ENCODE measurements around the gene DDX31. TPM values are rescaled to one million over a fixed set of nuclear protein-coding genes. Genes with fewer than 3 reads are reported as not detected.

DDX31 gene
- total RNA-seq, 1 experiment from 2014 or later = 26.2 TPM

- peaks cover 17% of the 10 kb centered on the region for H3K9me3 Mint-ChIP-seq
- no peak overlapping the region for H3K4me3 Mint-ChIP-seq
- CTCF ChIA-PET = interaction anchor here (1.1 to 1.4 kb wide), 2 partner anchors 14 to 61 kb away, joined by 3 to 4 read pairs; no protein-coding TSS in a partner anchor
- H3K27ac Mint-ChIP-seq = no peak overlapping the region
- POLR2A ChIA-PET = no interaction called here
- peaks cover 9% of the 10 kb centered on the region for H3K27me3 Mint-ChIP-seq (ENCODE audit: low read depth)
- no peaks in the 10 kb centered on the region for H3K4me1 Mint-ChIP-seq
- DNase-seq (ENCODE audit: low spot score) = no peak
- ATAC-seq = no peak
- H3K36me3 Mint-ChIP-seq = peaks cover 1% of the 10 kb centered on the region; the same call in 1 of the 2 replicates
- TF ChIP-seq CREB1 (CRISPR knock-in tag; IDR thresholded peaks at IDR 0.05) = no peak
- no peak for TF ChIP-seq SP1 (CRISPR knock-in tag; conservative IDR thresholded peaks at IDR 0.05)
- no peak for TF ChIP-seq MXD4 (CRISPR knock-in tag; IDR thresholded peaks at IDR 0.05; ENCODE audit: borderline replicate concordance)
- TF ChIP-seq ERG (CRISPR knock-in tag; IDR thresholded peaks at IDR 0.05) = no peak
- no peak for TF ChIP-seq MLX (CRISPR knock-in tag; IDR thresholded peaks at IDR 0.05)
- TF ChIP-seq FOXJ3 (CRISPR knock-in tag; IDR thresholded peaks at IDR 0.05; ENCODE audit: borderline replicate concordance) = no peak
- TF ChIP-seq TEAD4 (CRISPR knock-in tag; IDR thresholded peaks at IDR 0.05) = no peak
- no peak for TF ChIP-seq CTCF (IDR thresholded peaks at IDR 0.05)
- TF ChIP-seq RORB (CRISPR knock-in tag; IDR thresholded peaks at IDR 0.05) = no peak
- no peak for TF ChIP-seq ZBTB43 (CRISPR knock-in tag; IDR thresholded peaks at IDR 0.05)
- TF ChIP-seq E2F4 (CRISPR knock-in tag; IDR thresholded peaks at IDR 0.05; ENCODE audit: borderline replicate concordance, low read depth) = no peak
- no peak for TF ChIP-seq ZNF317 (CRISPR knock-in tag; IDR thresholded peaks at IDR 0.05; ENCODE audit: borderline replicate concordance, low read depth)
- TF ChIP-seq ZNF512 (CRISPR knock-in tag; IDR thresholded peaks at IDR 0.05; ENCODE audit: borderline replicate concordance) = no peak
- no peak for TF ChIP-seq NR2C2 (CRISPR knock-in tag; IDR thresholded peaks at IDR 0.05)
- no peak for TF ChIP-seq E2F1 (CRISPR knock-in tag; IDR thresholded peaks at IDR 0.05)
- no peak for TF ChIP-seq AFF4 (CRISPR knock-in tag; IDR thresholded peaks at IDR 0.05; ENCODE audit: borderline replicate concordance)
- no peak for TF ChIP-seq HMGXB4 (CRISPR knock-in tag; IDR thresholded peaks at IDR 0.05)
Measured at GRCh38 chr9:132708239-132708638, 38.5 kb upstream of the DDX31 start.

Data from WTC11 (cell line).